Testis (tissue), 3 donors: ENCODE data around the gene LHFPL3. TPM values are rescaled to one million over a fixed set of nuclear protein-coding genes. Genes with fewer than 3 reads are reported as not detected.

Source experiments
- DNase-seq: peaks from one replicate; pipeline ENCODE4 v3.0.0-alpha.2; 2019
- H3K27ac ChIP-seq, 2 donors: fragments of 200-600 bp; sonication (generic); one replicate each; pipeline ENCODE4 v1.5.1; 2019
- H3K27me3 ChIP-seq: fragments of 200-600 bp; sonication (generic); one replicate; pipeline ENCODE4 v1.5.1; 2019
- H3K36me3 ChIP-seq: fragments of 200-600 bp; sonication (generic); one replicate; pipeline ENCODE4 v1.5.1; 2017; ENCODE audit warnings: low read depth; ENCODE audit errors: missing control alignments
- H3K4me1 ChIP-seq: fragments of 200-600 bp; sonication (generic); one replicate; pipeline ENCODE4 v1.5.1; 2019
- H3K4me3 ChIP-seq, 2 donors: fragments of 200-600 bp; sonication (generic); one replicate each; pipeline ENCODE4 v1.5.1; 2017 to 2019
- H3K9me3 ChIP-seq: fragments of 200-600 bp; sonication (generic); one replicate; pipeline ENCODE4 v1.5.1; 2017
- POLR2A ChIP-seq: fragments of 450-650 bp; IDR thresholded peaks from one replicate; pipeline ENCODE4 v1.6.1; 2017; ENCODE audit warnings: antibody characterized with exemption, mild to moderate bottlenecking, moderate library complexity
- WGBS, 2 donors: methylation state at CpG; one replicate each; pipeline ENCODE4 v1.1.5; 2018; 5-methylcytosine and 5-hydroxymethylcytosine counted together
- intact Hi-C: fragments of 100-400 bp; cut with DNase I; formaldehyde crosslinking; loops from one replicate; pipeline ENCODE4 v1.15.1; 2023; ENCODE audit warnings: low total_unique reads
- polyA plus RNA-seq: library from polyadenylated mRNA; stranded (reverse); fragments of 350-450 nt; fragmentation: Illumina TruSeq; extraction: RNeasy Lipid Tissue Mini Kit (QIAGEN cat#74804); gene quantifications from one replicate; pipeline ENCODE4 v1.2.3, GENCODE V29; 2014; ENCODE audit warnings: low read depth, low replicate concordance; ENCODE audit not compliant: insufficient read depth
- small RNA-seq, 2 donors: library from RNA; depleted of rRNA; stranded (forward); fragments of <200 nt; gene quantifications; one replicate each; pipeline ENCODE3, GENCODE V24; 2016
- total RNA-seq, 2 donors: library from RNA; depleted of rRNA; stranded (reverse); fragments of >200 nt; gene quantifications; one replicate each; pipeline ENCODE4 v1.2.3, GENCODE V29; 2016
- TF ChIP-seq, protein P1 (sequence below), 3 experiments: fragments of 450-650 bp in 2 of 3; fragments of 200-600 bp in 1 of 3; sonication (generic) in 1 of 3; IDR thresholded peaks; one replicate each; pipeline ENCODE4 v1.5.1; 2016 to 2019; ENCODE audit warnings: antibody characterized with exemption in 3 of 3, mild to moderate bottlenecking in 2 of 3, moderate library complexity in 1 of 3

Gene LHFPL3
- total and polyA plus RNA-seq, 3 donors from 2014 or later: 0.17 to 0.47 (median 0.19) TPM

DNA sequence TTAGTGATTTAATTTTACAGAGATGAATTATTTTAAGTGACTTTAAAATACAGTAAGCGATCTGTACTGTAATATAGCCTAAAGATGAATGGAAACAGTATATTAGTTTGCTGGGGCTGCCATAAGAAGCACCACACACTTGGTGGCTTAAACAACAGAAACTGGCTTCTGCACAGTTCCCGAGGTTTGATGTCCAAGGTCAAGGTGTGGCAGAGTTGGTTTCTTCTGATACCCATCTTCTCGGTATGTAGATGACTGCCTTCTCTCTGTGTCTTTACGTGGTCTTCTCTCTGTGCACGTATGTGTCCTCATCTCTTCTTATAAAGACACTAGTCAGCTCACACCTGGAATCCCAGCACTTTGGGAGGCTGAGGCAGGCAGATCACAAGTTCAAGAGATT, 621.6 kb downstream of the LHFPL3 start:
- Histone ChIP-seq H3K27ac (no peak overlapping the region), H3K36me3 (no peaks in the 10 kb centered on the region), H3K4me3 (no peak overlapping the region), H3K4me1 (peaks cover 7% of the 10 kb centered on the region), H3K9me3 (no peaks in the 10 kb centered on the region), H3K27me3 (no peaks in the 10 kb centered on the region)
- no peak for DNase-seq
- TF ChIP-seq POLR2A: no peak
- TF ChIP-seq, protein P1, sequence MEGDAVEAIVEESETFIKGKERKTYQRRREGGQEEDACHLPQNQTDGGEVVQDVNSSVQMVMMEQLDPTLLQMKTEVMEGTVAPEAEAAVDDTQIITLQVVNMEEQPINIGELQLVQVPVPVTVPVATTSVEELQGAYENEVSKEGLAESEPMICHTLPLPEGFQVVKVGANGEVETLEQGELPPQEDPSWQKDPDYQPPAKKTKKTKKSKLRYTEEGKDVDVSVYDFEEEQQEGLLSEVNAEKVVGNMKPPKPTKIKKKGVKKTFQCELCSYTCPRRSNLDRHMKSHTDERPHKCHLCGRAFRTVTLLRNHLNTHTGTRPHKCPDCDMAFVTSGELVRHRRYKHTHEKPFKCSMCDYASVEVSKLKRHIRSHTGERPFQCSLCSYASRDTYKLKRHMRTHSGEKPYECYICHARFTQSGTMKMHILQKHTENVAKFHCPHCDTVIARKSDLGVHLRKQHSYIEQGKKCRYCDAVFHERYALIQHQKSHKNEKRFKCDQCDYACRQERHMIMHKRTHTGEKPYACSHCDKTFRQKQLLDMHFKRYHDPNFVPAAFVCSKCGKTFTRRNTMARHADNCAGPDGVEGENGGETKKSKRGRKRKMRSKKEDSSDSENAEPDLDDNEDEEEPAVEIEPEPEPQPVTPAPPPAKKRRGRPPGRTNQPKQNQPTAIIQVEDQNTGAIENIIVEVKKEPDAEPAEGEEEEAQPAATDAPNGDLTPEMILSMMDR (IDR thresholded peaks at IDR 0.05): no peak
- WGBS, 2 donors: 88 to 98% methylated on average over 5 of the region's 5 CpGs
- intact Hi-C loops: no loop called here

DNA sequence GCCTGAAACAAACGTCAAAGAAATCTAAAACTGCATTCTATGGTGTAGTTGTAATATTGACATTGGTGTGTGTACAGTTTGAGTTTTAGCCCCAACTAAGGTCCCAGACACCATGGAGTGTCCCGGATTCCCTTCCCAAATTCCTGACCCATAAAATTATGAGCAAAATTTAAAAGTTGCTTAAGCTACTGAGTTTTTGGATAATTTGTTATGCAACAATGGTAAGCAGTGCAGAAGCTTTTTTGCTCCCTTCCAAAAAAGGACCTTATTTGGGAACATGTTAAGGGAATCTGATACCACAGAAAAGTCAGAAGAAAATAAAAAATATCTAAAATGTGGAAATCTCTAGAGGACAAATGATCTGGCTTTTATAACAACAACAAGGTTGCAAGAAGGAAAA, 622.4 kb downstream of the LHFPL3 start:
- H3K9me3 ChIP-seq: no peaks in the 10 kb centered on the region
- WGBS, 2 donors: 61 to 71% methylated on average over 2 of the region's 2 CpGs
- no peak for DNase-seq
- no peaks in the 10 kb centered on the region for H3K4me1 ChIP-seq
- TF ChIP-seq POLR2A: no peak
- TF ChIP-seq, protein P1 (IDR thresholded peaks at IDR 0.05): no peak
- peak overlapping the region in 1 of 2 donors; percentile 62 for H3K27ac ChIP-seq
- no peaks in the 10 kb centered on the region for H3K36me3 ChIP-seq
- H3K4me3 ChIP-seq: no peak overlapping the region
- intact Hi-C loops: no loop called here
- no peaks in the 10 kb centered on the region for H3K27me3 ChIP-seq

DNA sequence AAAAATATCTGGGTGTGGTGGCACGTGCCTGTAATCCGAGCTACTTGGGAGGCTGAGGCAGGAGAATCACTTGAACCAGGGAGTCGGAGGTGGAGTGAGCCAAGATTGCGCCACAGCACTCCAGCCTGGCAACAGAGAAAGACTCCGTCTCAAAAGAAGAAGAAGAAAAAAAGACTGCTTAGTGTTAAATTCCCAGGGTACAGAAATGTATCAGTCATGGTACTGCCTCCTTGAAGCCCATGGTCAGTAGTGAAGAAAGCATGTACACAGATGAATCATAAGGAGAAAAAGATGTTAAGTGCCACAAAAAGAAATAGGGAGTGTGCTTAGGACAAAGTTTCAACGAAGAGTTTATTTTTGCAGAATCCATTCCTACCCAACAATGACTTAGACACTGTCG, 623.1 kb downstream of the LHFPL3 start:
- H3K4me1 ChIP-seq: no peaks in the 10 kb centered on the region

DNA sequence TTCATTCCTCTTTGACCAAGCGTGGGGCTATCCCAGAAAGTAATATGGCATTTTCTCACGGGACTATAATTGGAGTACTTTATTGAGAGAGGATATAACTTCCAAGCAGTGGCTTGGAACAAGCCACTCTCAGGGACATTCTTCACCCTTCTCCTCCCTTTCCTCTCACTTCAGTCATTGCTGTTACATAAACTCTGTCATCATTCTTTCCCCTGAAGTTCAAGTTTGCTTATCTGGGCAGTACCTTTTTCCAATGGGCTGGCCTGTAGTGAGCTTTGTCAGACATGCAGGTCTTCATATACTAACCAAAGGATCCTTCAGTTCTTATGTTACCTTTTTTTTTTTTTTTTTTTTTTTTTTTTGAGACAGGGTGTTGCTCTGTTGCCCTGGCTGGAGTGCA, 626.9 kb downstream of the LHFPL3 start:
- H3K9me3 ChIP-seq: no peaks in the 10 kb centered on the region
- TF ChIP-seq, protein P1 (IDR thresholded peaks at IDR 0.05): no peak
- no peak for TF ChIP-seq POLR2A
- intact Hi-C loops: no loop called here
- H3K4me3 ChIP-seq: no peak overlapping the region
- H3K36me3 ChIP-seq: no peaks in the 10 kb centered on the region
- no peaks in the 10 kb centered on the region for H3K27me3 ChIP-seq
- no peaks in the 10 kb centered on the region for H3K4me1 ChIP-seq
- 85 to 92% methylated on average over 2 of the region's 2 CpGs for WGBS, 2 donors
- DNase-seq: no peak
- H3K27ac ChIP-seq: no peak overlapping the region

More for the DNA sequence above, 623.1 kb downstream of the LHFPL3 start:
- H3K9me3 ChIP-seq: no peaks in the 10 kb centered on the region
- H3K27ac ChIP-seq: peak overlapping the region in 1 of 2 donors; percentile 62
- no peaks in the 10 kb centered on the region for H3K27me3 ChIP-seq
- TF ChIP-seq POLR2A: no peak
- TF ChIP-seq, protein P1 (IDR thresholded peaks at IDR 0.05): no peak
- no peak for DNase-seq
- no peak overlapping the region for H3K4me3 ChIP-seq
- no peaks in the 10 kb centered on the region for H3K36me3 ChIP-seq
- intact Hi-C loops: no loop called here
- WGBS, 2 donors: 69 to 75% methylated on average over 7 of the region's 7 CpGs

Small RNAs within 50 kb of the gene (small RNA-seq; reads per million reads assigned to genes)
- gene RN7SL8P: 0 reads per million in 2 donors

Other genes with a start within 250 kb of the LHFPL3 start
- gene ORC5, start 120.6 kb upstream of the LHFPL3 start, total RNA-seq: 100 to 1,000 TPM in 1 of 2 donors, 10 to 100 TPM in 1; 36.9 to 107 TPM
- gene ORC5, start 120.6 kb upstream of the LHFPL3 start, polyA plus RNA-seq: 36.5 TPM